HG03469 (cell line): Measurements from ENCODE around the gene ASAP2.

Source experiments
- ATAC-seq: cut with Tn5 transposase; IDR thresholded peaks from one replicate; pipeline ENCODE4 v1.9.1; 2021; ENCODE audit warnings: mild to moderate bottlenecking, moderate library complexity, moderate number of reproducible peaks; ENCODE audit not compliant: unreplicated experiment

ASAP2 gene

DNA sequence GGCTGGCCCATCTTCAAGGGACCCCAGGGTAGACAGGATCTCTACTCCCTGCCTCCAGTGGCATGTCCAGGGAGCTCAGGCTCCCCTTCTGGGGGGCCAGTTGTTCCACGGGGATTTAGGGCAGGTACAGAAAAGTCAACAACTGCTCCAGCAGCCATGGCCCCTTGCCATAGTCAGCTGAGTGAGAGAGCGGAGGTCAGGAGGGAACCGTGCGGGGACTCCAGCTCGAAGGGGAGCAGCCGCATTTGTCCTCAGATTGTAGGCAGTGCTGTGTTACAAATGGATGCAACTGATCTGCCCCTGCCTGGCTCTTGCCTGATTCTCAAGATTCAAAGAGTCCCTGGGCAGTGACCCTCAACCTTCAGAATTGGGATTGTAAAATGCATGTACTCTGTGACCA, 166.9 kb downstream of the ASAP2 start:
- ATAC-seq = no peak

DNA sequence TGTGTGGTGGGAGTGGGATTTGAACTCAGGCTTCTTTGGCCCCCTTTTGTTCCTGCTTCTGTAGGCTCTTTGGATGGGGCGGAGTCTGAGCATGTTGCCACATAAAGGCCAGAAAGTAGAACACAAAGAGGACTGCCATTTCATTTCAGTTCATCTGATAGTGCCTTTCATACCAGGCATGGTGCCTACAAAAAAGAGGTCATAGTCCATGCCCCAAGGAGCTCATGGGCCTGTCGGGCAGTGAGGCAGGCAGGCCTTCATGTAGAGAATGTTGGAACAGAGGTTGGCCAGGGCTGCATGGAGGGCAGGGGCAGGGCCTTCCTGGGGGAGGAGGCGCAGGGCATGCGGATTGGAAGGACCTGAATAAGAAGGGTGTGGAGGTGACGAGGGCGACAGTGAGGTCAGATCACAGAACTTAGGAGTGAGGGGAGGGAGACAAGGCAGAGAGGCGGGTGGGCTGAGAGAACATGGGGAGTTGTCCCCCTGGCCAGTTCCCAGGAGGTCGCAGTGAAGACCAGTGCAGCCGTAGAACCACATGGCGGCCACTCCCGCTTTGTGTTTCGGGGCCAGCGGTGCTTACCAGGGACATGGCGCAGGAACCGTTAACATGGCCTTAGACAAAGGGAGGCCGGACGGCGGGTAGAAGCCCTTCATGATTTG, 167.6 kb downstream of the ASAP2 start:
- no peak for ATAC-seq

DNA sequence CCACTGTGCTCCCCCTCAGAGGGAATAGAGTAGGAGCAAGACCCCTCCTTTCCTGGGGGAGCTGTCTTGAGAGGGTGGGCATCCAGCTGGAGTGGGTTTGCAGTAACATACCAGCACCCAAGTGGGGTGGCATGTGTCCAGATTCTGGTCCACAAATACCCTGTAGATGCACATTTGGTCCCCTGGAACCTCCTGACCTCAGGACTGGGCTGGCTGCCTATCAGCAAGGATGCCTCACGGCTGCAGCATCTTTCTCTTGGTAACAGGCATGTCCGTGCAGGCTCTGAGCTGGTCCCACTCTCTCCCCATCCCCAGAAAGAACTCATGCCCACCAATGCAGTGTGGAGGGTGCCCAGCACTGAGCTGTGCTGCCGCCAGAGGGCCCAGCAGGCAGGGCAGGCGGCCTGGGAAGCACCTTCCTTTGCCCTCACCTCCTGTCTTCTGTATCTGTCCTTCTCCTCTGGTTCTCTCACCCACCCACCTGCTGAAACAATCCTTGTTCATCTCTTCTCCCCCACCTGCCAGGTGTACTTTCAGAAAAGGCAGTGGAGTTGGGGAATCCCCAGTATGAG, 169.3 kb downstream of the ASAP2 start:
- ATAC-seq = no peak

DNA sequence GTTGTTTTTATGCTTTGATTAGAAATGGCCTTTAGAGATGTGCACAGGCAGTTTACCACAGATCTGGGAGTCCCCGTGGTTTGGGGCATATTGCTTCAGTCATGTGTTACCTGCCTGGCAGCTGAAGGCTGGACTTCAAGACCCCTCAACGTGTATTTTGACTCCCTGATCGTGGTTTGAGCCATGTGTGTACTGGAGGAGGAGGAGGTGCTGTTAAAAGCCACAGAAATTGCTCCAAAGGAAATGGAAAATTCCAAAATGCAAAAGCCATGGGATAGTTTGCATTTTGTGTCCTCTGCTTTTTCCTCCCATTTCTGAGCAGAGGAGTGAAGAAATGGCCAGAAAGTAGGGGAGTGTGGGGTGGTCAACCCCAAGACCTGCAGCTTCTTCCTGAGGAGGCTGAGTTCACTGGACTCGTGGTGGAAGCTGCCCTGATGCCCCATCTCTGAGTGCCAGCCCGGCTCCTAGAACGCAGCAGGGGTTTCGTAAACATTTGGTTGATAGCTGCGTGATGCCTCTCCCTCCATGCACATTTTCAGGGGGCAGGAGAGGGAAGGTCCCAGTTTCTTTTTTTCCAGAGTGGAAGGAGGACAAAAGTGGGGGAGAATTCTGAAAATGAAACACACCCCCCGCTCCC, 171.0 kb downstream of the ASAP2 start:
- no peak for ATAC-seq

DNA sequence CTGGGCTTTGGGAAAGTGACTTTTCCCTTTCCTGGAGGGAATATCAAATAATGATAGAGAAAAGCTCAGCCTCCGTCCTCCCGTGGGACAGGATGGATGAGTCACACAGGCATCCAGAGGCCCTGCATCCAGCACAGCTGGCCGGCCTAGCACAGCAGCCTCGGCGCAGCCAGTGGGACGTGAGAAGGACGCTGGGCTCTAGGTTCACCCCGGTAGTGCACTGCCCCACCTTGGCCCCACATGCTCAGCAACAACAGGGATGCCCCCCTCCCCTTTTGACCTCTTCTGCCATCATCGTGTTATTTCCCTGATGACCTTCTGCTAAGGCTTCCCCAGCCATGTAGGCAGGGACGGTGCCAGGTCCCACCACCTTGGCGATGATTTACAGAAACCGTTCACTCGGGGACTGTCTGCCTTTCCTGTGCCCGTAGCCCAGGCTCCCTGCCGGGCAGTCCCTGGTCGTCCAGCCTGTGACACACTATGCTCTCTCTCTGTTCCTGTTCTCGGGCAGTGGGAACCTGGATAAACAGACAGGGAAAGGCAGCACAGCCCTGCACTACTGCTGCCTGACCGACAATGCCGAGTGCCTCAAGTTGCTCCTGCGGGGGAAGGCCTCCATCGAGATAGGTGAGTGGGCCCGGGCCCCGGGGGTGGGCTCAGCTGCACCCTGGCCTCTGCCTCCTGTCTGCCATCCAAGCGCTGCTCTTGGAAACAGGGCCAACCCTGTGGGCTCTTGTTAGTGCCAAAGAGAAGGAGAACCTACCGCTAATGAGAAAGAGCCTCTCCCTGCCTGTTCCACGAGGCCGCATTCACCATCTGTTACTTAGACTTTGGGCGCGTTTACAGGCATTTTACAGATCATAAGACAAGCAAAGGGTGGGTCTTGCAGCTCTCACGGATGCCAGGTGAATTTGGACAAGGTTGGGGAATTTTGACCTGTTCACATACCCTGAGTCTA, 172.1 kb downstream of the ASAP2 start:
- no peak for ATAC-seq

DNA sequence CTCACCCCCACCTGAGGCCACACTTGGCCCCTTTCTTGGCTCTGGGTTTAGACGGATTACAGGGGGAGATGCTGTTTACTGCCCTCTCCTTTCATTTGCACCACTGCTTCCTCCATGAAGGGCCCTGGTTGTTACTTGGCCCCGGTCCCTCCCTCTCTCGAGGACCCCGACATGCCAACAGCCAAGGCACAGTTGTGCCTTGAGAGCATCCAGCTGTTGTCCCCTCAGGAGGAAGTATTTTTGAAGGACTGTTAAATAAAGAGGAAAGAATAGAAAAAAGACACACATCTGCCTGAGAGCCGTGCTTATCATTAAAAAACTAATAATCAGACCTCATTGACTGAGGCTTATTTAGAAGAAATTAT, 172.8 kb downstream of the ASAP2 start:
- no peak for ATAC-seq

DNA sequence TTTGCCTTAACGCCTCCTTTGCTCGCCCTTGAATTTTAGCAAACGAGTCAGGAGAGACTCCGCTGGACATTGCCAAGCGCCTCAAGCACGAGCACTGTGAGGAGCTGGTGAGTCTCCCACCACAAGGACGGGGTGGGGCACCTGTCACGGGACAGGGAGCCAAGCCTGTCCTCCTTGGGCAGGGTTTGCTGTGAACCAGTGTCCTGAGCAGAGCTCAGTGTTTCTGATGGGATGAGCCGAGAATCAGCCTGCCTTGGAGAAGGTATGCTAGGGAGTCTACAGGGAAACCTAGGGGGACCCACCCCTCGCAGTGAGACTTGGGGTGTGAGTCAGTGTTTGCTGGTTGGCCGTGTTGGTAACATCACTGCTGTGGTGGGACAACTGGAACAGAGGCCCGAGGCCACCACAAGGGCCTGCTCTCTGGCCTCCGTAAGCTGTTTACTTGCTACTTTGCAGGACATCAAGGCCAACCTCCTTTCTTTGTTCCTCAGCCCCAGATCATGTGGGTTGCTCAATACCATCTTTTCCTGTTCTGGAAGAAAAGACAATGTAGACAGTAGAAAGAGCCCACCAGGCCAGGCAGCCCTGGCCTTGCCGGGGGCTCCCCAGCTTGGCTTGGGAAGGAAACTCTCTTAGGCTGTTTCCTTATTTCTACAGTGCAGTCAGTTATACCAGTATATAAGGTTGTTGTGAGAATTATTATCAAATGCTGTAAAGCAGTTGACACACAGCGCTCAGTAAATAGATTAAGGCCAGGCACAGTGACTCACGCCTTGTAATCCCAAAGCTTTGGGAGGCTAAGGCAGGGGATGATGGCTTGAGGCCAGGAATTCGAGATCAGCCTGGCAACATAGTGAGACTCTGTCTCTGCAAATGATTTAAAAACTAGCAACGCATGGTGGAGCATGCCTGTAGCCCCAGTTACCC, 174.4 kb downstream of the ASAP2 start:
- ATAC-seq = no peak

DNA sequence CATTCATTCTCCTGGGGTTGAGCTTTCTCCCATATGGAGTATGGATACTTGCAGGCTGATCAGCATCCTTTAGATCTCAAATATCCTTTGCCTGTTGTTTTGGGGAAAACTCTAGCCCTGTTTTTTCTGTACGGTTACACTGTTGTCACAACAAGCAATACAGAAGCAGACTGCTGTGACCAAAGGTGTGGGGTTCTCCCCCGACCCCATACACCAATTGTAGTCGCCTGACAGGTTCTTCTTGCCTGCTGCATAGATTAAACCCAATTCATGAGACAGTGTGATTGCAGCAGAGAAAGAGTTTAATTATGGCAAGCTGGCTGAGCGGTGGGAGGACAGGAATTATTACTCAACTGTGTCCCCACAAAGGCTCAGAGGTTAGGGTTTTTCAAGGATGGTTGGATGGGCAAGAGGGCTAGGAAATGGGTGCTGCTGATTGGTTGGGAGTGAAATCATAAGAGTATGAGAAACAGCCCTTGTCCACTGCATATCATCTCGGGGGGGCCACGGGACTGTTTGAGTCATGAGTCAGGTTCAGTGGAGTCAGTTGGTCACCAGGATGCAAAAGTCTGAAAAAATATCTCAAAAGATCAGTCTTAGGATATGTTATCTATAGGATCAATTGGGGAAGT, 176.1 kb downstream of the ASAP2 start:
- no peak for ATAC-seq

DNA sequence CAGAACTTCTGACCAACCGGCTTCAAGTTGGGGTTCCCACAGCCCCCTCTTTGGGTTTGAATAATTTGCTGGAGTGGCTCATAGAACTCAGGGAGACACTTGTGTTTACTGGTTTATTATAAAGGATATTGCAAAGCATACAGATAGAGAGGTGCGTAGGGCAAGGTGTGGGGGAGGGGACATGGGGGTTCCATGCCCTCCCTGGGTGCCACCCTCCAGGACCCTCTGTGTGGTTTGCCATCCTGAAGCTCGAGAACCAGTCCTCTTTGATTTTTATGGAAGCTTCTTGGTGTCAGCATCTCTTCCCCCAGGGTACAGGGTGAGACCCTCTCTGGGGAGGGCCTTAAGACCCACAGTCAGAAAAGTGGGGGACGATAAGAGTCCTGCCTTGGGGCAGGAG, 177.9 kb downstream of the ASAP2 start:
- no peak for ATAC-seq

DNA sequence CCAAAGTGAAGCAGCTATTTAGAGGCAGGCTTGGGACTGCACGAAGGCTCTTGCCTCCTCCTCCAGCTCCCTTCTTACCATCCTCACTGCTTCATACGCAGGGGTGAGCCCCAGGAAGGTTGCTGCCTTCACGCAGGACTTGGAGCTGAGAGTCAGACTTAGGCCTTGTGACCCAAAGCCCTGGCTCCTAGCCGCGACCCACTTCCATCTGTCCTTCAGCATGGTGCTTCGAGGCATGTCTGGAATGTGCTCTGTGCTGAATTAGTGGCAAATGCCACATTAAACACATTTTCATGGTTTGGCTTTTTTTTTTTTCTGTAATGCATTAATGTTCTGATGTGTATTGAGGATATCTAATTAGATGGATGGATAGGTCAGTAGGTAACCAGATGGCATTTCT, 179.2 kb downstream of the ASAP2 start:
- no peak for ATAC-seq

DNA sequence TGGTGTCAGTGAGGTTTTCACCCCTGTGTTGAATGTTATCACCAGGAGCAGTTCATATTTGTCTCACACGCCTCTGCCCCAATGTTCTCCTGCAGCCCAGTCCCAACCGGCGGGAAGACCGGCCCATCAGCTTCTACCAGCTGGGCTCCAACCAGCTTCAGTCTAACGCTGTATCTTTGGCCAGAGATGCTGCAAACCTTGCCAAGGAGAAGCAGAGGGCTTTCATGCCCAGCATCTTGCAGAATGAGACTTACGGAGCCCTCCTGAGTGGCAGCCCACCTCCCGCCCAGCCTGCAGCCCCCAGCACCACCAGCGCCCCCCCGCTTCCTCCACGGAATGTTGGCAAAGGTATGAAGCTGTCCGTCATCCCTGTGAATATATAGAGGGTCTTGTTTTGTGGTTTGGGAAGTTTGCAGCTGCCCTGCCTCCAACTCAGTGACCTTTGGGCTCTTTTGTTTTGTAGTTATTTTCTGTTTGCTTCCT, 181.6 kb downstream of the ASAP2 start:
- ATAC-seq = no peak

DNA sequence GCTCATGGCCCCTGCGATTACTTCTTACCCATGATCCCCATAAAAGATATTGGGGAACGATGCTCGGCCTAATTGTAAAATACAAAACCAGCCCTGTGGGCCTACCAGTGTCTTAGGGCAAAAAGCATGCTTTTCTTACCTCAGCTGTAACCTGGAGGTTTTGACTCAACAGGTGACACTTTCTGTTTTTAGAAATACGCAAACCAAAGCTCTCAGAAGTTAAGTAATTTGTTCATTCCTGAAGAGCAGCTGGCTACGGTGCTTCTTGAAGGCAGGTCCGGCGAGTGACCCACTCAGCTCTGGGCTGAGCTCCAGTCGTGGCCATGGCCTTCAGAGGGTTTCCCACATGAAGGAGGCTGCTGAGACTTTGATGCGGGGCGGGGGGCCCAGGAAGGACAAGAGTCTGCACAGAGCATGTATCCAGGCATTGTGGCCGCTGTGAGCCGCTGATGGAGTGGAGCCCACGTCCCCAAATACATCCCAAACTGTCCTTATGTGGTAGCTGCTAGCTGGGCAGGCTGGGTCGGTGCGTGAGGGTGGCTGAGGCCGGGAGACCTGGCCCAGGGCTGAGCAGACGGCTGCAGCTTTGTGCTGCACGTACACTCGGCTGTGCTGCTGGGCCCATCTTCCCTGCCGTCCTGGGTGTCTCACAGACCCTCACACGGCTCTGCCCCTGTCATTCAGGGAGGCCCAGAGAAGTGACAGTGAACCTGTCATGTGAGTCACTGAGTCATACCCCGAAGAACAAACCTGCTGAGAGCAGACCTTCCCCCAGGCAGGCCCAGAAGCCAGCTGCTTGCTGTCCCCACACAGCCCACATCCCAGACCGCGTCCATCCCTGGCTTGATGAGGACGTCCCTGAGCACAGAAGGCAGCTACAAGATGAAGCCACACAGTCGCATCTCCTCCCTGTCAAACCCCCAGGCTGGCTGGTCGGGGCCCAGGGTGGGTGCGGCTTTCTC, 182.6 kb downstream of the ASAP2 start:
- no peak for ATAC-seq

DNA sequence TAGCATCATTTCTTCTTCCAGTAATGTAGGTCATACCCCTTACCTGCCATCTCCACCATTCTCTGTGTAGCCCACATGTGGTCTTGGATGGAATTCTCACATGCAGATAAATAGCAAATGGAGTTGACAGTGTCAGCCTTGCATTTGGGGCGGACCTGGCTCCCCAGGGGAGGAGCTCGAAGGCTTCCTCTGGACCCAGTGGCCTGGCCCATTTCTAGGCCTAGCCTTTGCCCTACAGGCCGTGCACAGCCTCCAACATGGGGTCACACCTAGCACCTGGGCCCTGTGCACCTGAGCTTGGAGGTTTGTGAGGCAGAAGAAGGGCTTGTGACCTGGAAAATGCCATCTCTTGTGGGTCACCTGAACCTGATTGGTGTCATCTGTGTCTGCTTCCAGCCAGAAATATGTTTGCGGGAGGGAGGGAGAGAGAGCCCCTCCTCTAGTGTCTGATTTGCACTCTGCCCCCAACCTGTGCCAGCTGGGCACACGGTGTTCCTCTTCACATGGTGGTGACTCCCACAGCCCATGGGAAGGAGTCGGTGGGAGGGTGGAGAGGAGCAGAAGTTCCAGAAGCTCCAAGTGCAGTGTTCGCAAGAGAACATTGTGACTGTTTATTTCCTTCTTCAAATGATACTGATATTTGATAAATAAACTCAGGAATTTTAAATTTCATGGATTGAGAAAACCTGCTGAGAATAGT, 183.7 kb downstream of the ASAP2 start:
- ATAC-seq = no peak

DNA sequence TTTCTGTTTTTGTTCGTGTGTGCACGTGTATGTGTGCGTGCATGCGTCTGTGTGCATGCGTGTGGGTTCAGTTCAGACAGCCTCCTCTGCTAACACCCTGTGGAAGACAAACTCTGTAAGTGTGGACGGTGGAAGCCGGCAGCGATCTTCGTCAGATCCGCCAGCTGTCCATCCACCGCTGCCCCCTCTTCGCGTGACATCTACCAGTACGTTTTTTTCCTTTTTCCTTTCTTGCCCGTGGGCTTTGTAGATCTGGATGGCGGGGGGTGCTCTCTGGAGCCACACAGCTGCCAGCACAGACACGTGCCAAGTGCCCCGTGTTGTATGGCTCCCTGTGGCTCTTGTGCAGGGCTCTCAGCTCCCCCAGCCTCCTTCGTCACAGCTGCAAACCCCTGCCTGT, 184.4 kb downstream of the ASAP2 start:
- ATAC-seq = no peak

DNA sequence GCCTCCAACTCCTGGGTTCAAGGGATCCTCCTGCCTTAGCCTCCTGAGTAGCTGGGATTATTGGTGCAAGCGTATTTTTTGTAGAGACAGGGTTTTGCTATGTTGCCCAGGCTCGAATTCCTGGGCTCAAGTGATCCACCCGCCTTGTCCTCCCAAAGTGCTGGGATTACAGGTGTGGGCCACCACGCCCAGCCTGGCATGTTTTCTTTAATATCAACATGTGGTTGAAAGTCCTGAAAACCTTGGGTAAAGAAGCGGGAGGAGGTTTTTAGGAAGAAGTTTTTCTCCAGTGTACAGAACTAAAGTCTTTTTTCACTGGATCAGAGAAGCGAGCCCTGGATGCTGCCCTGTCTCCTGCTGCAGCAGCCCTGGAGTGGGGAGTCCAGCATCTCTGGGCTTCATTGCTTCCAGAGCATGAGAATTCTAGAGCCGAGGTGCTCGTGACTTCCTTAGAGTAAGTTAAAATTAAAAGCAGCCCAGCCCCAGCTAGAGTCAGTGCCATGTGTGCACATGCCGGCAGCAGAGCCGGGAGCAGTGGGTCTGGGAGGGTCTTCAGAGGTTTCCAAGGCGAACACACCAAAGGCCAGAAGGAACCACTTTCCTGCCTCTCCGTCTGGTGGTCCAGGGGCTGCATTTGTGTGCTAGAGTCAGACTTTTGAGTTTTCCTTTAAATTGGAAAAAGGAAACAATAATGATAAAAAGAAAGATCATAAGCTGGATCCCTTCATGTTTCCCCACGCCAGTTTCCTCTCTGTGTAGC, 185.5 kb downstream of the ASAP2 start:
- no peak for ATAC-seq

DNA sequence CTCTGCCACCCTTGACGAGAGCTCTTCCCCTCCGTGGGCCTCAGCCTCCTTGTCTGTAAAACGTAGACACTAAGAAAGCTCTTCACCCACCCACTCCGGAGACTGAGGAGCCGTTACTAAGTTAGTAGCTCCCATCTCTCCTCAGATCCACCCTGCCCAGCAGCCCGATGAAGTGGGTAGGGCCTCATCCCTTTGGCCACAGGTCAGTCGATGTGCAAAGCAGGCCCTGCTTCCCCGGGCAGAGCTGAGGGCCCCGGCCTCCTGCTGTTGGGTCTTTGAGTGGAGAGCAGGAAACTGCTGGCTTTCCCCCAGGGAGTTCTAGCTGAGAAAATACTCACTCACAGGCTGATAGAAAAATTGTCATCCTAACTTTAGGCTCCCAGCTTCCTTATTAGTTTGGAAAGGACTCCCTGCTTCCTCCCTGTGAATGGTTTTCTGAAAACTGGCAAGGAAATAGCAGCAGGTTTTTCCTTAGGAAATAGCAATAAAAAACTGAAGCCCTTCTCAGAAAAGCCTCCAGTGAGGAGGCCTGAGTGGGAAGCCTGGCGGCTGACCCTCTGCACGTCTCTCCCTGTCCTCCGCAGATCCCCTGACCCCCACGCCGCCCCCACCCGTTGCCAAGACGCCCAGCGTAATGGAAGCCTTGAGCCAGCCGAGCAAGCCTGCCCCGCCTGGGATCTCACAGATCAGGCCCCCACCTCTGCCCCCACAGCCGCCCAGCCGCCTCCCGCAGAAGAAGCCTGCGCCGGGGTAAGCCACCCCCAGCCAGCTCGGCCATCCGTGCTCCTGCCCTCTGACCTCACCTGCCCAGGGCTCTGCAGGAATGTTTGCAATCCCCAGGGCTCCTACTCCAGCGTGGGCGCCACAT, 186.5 kb downstream of the ASAP2 start:
- ATAC-seq = no peak
